Large intestine (tissue), 12 donors: ENCODE results near the gene BOC. TPM values are rescaled to one million over a fixed set of nuclear protein-coding genes. Genes with fewer than 3 reads are reported as not detected.
A peak's percentile ranks its signal among the peaks of the same experiment; 100 is the strongest.

Source experiments
- DNase-seq, 2 donors: peaks; one replicate each; pipeline versions ENCODE4 v3.0.0 to v3.0.0-alpha.2; 2013
- H3K27ac ChIP-seq: one replicate; pipeline ENCODE4 v1.5.1; 2013; ENCODE audit warnings: low read length
- H3K27me3 ChIP-seq: 2 replicates; pipeline ENCODE4 v1.6.1; 2013; ENCODE audit warnings: low read length; ENCODE audit not compliant: control insufficient read depth, insufficient read depth
- H3K36me3 ChIP-seq: 2 replicates; pipeline ENCODE4 v1.6.1; 2013; ENCODE audit warnings: low read length; ENCODE audit not compliant: control insufficient read depth, insufficient read depth
- H3K4me1 ChIP-seq: one replicate; pipeline ENCODE4 v1.6.1; 2013; ENCODE audit warnings: low read length; ENCODE audit not compliant: control insufficient read depth, insufficient read depth
- H3K4me3 ChIP-seq: one replicate; pipeline ENCODE4 v1.5.1; 2013; ENCODE audit warnings: low read length
- H3K9me3 ChIP-seq: one replicate; pipeline ENCODE4 v1.6.1; 2013; ENCODE audit warnings: mild to moderate bottlenecking, low read depth, low read length, moderate library complexity; ENCODE audit not compliant: control insufficient read depth
- WGBS: methylation state at CpG from one replicate; pipeline ENCODE4 v1.1.5; 2013; ENCODE audit warnings: low lambda C conversion rate; ENCODE audit not compliant: insufficient coverage; 5-methylcytosine and 5-hydroxymethylcytosine counted together
- long read RNA-seq, 11 donors: transcript quantifications; one replicate each; lab custom pipeline, GENCODE V29; 2026
- polyA plus RNA-seq: library from polyadenylated mRNA; unstranded; fragments of 120-200 nt; gene quantifications from one replicate; pipeline ENCODE4 v1.2.1, GENCODE V29; 2013

The BOC gene, protein sequence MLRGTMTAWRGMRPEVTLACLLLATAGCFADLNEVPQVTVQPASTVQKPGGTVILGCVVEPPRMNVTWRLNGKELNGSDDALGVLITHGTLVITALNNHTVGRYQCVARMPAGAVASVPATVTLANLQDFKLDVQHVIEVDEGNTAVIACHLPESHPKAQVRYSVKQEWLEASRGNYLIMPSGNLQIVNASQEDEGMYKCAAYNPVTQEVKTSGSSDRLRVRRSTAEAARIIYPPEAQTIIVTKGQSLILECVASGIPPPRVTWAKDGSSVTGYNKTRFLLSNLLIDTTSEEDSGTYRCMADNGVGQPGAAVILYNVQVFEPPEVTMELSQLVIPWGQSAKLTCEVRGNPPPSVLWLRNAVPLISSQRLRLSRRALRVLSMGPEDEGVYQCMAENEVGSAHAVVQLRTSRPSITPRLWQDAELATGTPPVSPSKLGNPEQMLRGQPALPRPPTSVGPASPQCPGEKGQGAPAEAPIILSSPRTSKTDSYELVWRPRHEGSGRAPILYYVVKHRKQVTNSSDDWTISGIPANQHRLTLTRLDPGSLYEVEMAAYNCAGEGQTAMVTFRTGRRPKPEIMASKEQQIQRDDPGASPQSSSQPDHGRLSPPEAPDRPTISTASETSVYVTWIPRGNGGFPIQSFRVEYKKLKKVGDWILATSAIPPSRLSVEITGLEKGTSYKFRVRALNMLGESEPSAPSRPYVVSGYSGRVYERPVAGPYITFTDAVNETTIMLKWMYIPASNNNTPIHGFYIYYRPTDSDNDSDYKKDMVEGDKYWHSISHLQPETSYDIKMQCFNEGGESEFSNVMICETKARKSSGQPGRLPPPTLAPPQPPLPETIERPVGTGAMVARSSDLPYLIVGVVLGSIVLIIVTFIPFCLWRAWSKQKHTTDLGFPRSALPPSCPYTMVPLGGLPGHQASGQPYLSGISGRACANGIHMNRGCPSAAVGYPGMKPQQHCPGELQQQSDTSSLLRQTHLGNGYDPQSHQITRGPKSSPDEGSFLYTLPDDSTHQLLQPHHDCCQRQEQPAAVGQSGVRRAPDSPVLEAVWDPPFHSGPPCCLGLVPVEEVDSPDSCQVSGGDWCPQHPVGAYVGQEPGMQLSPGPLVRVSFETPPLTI
- 14.7 TPM for polyA plus RNA-seq
- long read RNA-seq, donor 1 = 0 reads
- long read RNA-seq, donor 2, partial matches to known transcripts = 16 of 16 reads
- long read RNA-seq, donor 2, other reads (novel, unspliced or antisense) = 0 of 16 reads
- long read RNA-seq, donor 3 = 0 reads
- long read RNA-seq, donor 4 = 0 reads
- long read RNA-seq, donor 5, partial matches to known transcripts = 12 of 12 reads
- long read RNA-seq, donor 5, other reads (novel, unspliced or antisense) = 0 of 12 reads
- long read RNA-seq, donor 6, partial matches to known transcripts = 18 of 18 reads
- long read RNA-seq, donor 6, other reads (novel, unspliced or antisense) = 0 of 18 reads
- long read RNA-seq, donor 7, full-length matches to known transcripts = 2 of 2 reads
- long read RNA-seq, donor 7, partial matches to known transcripts = 0 of 2 reads
- long read RNA-seq, donor 7, other reads (novel, unspliced or antisense) = 0 of 2 reads
- long read RNA-seq, donor 8 = 0 reads
- long read RNA-seq, donor 9, partial matches to known transcripts = 13 of 13 reads
- long read RNA-seq, donor 9, other reads (novel, unspliced or antisense) = 0 of 13 reads
- long read RNA-seq, donor 10, partial matches to known transcripts = 7 of 7 reads
- long read RNA-seq, donor 10, other reads (novel, unspliced or antisense) = 0 of 7 reads
- long read RNA-seq, donor 11 = 0 reads

DNA sequence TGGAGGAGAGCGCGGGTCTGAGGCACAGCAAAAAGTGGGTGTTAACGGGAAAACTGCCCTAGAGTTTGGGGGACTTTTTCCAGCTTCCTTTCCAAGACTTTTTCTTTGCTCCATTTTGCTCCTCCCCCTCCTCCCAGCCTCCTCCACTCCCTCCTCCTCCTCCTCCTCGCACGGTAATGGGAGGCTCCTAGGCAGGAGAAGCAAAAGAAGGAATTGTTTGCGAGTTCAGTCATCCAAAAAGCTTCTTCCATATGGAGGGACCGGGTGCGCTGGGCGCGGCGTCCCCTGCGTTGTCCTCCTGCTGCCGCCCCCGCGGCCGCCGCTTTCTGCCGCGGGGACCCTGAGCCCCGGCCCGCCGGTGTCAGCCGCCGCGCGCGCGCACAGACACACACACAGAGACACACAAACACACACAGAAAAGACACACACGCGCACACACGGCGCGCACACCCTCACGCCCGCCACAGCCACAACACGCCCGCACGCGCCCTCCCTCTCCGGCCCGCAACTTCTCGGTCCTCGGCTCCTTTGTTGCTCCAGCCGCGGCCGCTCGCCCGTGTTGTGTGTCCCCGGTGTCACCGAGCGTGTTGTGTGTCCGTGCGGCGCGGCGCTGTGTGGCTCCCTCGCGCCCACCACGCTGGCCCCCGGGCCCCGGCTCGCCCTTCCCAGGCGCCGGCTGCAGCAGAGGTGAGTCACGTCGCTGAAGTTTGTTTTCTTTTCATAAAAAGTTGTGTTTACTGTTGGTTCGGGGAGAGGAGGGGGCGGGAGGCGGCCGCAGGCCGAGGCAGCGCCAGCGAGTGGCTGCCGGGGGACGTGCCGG, at the start of gene BOC:
TSS of gene BOC (plus strand) at position 228 of the 820 bp plus-strand sequence. CDS start 38,246 bp downstream, outside the sequence.
- Histone ChIP-seq H3K27ac (peak within 1 kb of the TSS; percentile 73), H3K36me3 (peaks cover 1% of the 10 kb centered on the region), H3K4me3 (peak within 1 kb of the TSS; percentile 62), H3K27me3 (peaks cover 58% of the 10 kb centered on the region), H3K4me1 (no peaks in the 10 kb centered on the region), H3K9me3 (no peaks in the 10 kb centered on the region)
- no CpG with 5 or more reads among the region's 76 CpGs for WGBS
- peak in 1 of 2 donors; percentile 60 for DNase-seq

DNA sequence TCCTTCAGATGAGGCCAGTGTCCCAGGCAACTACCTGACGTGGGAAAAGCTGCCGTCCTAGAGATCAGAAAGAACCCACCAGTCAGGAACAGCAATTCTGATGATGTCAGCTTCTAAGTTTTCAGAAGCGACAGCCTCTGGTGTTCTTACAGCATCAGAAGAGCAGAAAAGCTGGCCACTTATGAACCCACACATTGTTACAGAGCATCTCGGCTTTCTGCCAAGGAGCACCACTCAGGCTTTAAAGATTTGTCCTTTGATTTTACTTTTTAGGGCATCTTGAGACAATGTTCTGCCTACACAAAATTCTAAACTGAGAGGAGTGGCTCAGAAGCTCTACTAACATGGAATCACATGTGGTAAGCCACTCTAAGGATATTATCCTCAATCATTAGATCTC, 49.7 kb upstream of the BOC start:
- no peaks in the 10 kb centered on the region for H3K9me3 ChIP-seq
- peaks cover 8% of the 10 kb centered on the region for H3K4me1 ChIP-seq
- no peak overlapping the region for H3K4me3 ChIP-seq
- no peaks in the 10 kb centered on the region for H3K27me3 ChIP-seq
- H3K27ac ChIP-seq = no peak overlapping the region
- WGBS = no CpG with 5 or more reads among the region's 4 CpGs
- DNase-seq = no peak
- H3K36me3 ChIP-seq = no peaks in the 10 kb centered on the region

DNA sequence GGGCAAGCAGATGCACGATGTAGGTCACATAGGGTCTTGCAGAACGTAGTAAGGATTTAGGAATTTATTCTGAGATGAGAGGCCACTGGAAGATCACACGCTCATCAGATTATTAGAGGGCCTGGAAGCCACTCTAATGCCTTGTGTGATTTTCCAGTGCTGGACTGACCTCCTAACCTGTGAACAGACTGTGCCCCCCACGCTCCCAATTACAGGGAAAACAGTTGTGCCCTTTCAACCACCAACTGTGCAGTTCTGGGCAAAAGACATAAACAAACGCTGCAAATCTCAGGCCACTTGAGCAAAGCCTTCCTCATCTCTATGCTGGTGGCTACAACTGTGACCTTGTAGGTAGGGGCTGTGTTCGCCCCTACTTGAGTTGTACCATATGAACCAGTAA, 48.2 kb upstream of the BOC start:
- Histone ChIP-seq H3K27ac (no peak overlapping the region), H3K4me1 (peaks cover 22% of the 10 kb centered on the region), H3K36me3 (no peaks in the 10 kb centered on the region), H3K27me3 (no peaks in the 10 kb centered on the region), H3K9me3 (no peaks in the 10 kb centered on the region), H3K4me3 (no peak overlapping the region)
- WGBS = no CpG with 5 or more reads among the region's 6 CpGs
- no peak for DNase-seq

DNA sequence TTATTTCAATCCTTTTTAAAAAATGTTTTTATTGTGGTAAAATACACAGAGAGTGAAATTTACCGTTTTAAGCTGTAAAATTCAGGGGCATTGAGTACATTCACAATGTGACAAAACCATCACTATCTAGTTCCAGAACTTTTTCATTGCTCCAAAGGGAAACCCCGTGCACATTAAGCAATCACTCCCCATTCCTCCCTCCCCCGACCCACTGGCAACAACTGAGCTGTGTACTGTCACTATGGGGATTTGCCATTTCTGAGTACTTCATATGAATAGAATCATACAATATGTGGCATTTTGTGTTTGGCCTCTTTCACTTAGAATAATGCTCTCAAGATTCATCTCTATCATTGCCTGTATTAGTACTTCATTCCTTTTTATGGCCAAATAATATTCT, 45.5 kb upstream of the BOC start:
- H3K27me3 ChIP-seq = no peaks in the 10 kb centered on the region
- DNase-seq = peak in 1 of 2 donors; percentile 33
- no peak overlapping the region for H3K4me3 ChIP-seq
- WGBS = 60% methylated on average over 1 of the region's 3 CpGs
- H3K36me3 ChIP-seq = no peaks in the 10 kb centered on the region
- no peaks in the 10 kb centered on the region for H3K9me3 ChIP-seq
- H3K4me1 ChIP-seq = peaks cover 27% of the 10 kb centered on the region
- H3K27ac ChIP-seq = peak overlapping the region; percentile 81

GRCh38 chr3:113166357-113166718, 45.0 kb upstream of the BOC start:
- H3K4me3 ChIP-seq = no peak overlapping the region
- peaks cover 27% of the 10 kb centered on the region for H3K4me1 ChIP-seq
- no peak for DNase-seq
- peak overlapping the region; percentile 81 for H3K27ac ChIP-seq
- WGBS = no CpG with 5 or more reads among the region's 1 CpG
- H3K27me3 ChIP-seq = no peaks in the 10 kb centered on the region
- H3K9me3 ChIP-seq = no peaks in the 10 kb centered on the region
- no peaks in the 10 kb centered on the region for H3K36me3 ChIP-seq

DNA sequence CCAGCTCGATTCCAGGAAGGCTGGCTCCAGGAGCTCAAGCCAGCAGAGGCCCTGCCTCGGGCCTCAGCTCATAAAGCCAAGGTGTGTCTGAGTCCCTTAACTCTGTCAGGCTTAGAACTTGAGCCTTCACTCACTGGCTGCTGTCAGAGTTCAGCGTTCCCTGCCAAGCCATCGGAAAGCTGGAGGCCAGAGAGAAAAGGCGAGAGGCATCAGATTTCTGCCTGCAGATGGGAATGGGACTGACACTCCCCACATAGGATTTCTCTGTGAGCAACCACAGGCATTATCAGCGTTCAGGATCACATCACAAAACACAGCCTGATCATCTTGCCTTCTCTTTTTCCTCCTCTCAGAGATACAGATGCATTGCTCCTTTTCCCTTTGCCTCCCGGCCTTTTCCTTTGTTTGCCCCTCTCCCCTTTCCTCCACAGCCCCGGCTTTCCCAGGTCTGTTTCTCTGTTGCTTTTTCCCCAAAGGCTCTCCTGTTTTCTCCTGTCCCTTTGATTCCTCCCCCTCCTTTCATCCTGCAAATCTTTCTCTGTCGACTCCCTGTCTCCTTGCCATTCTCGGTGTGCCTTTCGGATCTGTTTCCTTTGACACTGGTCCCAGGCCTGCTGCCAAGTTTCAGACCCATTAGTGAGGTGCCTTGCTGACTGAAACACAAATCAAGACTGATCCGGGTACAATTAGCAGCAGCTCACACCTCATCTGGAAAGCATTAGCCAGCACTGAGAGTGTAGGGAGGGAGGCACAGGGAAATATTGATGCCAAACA, 44.5 kb upstream of the BOC start:
- Histone ChIP-seq H3K27me3 (no peaks in the 10 kb centered on the region), H3K4me3 (no peak overlapping the region), H3K4me1 (peaks cover 27% of the 10 kb centered on the region), H3K36me3 (no peaks in the 10 kb centered on the region), H3K9me3 (no peaks in the 10 kb centered on the region), H3K27ac (peak overlapping the region; percentile 81)
- DNase-seq = peak; percentile 88 to 92
- 32% methylated on average over 6 of the region's 12 CpGs for WGBS

- Histone ChIP-seq H3K4me3 (no peak overlapping the region), H3K4me1 (peaks cover 27% of the 10 kb centered on the region), H3K27me3 (no peaks in the 10 kb centered on the region), H3K9me3 (no peaks in the 10 kb centered on the region), H3K36me3 (no peaks in the 10 kb centered on the region), H3K27ac (peak overlapping the region; percentile 81)
- WGBS = no CpG with 5 or more reads among the region's 7 CpGs
- peak in 1 of 2 donors; percentile 13 for DNase-seq
These were observed 43.2 kb upstream of the BOC start for GRCh38 chr3:113167825-113168801.

DNA sequence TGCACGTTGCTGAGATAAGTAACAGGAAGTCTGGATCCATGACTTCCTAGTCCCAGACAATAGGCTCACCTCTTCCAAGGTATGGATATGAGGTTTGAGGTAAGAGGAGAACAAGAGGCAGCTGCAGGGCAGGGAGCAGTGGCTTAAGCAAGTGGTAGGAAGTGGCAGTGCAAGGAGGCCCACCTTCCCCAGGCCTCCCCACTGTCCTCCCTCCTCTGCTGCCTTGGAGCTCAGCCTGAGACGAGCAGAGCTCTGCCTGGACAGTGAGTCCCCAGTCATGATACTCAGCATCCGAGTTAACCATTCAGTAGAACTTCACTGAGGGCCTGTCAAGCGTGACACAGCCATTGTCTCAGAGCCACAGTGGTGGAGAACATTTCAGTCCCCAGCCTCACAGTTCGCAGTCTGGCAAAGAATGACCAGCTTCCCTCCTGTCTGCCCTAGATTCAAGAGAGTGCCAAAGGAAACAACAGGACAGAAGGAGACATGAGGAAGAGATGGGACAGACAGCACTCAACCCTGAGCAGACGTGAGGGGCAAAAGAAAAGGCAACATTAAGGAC, 41.4 kb upstream of the BOC start:
- WGBS = no CpG with 5 or more reads among the region's 6 CpGs
- Histone ChIP-seq H3K27ac (no peak overlapping the region), H3K36me3 (no peaks in the 10 kb centered on the region)

More for the DNA sequence above, 41.4 kb upstream of the BOC start:
- no peaks in the 10 kb centered on the region for H3K9me3 ChIP-seq
- no peaks in the 10 kb centered on the region for H3K27me3 ChIP-seq
- DNase-seq = no peak
- peaks cover 27% of the 10 kb centered on the region for H3K4me1 ChIP-seq
- H3K4me3 ChIP-seq = no peak overlapping the region
